Tibial nerve (tissue), 4 donors: Measurements from ENCODE around the gene RNASE8.

ENCODE experiments used
- EP300 ChIP-seq, 2 donors: sonication (generic); formaldehyde crosslinking; IDR thresholded peaks; one replicate each; pipeline ENCODE4 v1.6.1; 2017; ENCODE audit warnings: antibody characterized with exemption in 2 of 2, mild to moderate bottlenecking in 1 of 2
- TF ChIP-seq, protein P1 (sequence below), 5 experiments: fragments of 200-600 bp in 3 of 5; fragments of 450-650 bp in 2 of 5; sonication (generic) in 3 of 5; IDR thresholded peaks; one replicate each; pipeline ENCODE4 v1.5.1; 2016 to 2019; ENCODE audit warnings: antibody characterized with exemption in 5 of 5, mild to moderate bottlenecking in 3 of 5, moderate library complexity in 2 of 5

DNA sequence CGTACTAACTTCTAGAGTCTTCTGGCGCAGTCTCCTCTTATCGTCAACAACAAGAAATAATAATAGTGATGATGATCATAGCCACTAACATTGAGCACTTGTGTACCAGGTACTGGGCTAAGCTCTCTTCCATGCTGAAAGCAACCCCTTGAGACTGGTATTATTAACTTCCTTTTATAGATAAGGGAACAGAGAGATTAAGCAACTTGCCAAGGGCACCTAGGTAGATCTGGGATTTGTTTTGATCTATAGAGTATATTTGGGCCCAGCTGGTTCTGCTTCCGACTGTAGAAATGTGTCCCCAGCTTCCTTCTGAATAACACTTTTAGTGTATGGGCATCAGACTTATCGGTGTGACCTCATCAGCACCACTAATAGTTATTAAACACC is 42.0 kb downstream of the RNASE8 start:
- TF ChIP-seq EP300 (IDR thresholded peaks at IDR 0.05), result no peak
- TF ChIP-seq, protein P1, sequence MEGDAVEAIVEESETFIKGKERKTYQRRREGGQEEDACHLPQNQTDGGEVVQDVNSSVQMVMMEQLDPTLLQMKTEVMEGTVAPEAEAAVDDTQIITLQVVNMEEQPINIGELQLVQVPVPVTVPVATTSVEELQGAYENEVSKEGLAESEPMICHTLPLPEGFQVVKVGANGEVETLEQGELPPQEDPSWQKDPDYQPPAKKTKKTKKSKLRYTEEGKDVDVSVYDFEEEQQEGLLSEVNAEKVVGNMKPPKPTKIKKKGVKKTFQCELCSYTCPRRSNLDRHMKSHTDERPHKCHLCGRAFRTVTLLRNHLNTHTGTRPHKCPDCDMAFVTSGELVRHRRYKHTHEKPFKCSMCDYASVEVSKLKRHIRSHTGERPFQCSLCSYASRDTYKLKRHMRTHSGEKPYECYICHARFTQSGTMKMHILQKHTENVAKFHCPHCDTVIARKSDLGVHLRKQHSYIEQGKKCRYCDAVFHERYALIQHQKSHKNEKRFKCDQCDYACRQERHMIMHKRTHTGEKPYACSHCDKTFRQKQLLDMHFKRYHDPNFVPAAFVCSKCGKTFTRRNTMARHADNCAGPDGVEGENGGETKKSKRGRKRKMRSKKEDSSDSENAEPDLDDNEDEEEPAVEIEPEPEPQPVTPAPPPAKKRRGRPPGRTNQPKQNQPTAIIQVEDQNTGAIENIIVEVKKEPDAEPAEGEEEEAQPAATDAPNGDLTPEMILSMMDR (IDR thresholded peaks at IDR 0.05), result no peak
